Lower leg skin (tissue), 3 donors: ENCODE measurements around the gene DHRS13.

ENCODE experiments used
- CTCF ChIP-seq, 3 donors: fragments of 450-650 bp; IDR thresholded peaks; one replicate each; pipeline ENCODE4 v1.5.1; 2016; ENCODE audit warnings: antibody characterized with exemption in 3 of 3, mild to moderate bottlenecking in 3 of 3, moderate library complexity in 2 of 3
- POLR2A ChIP-seq, 2 donors: fragments of 450-650 bp; IDR thresholded peaks; one replicate each; pipeline ENCODE4 v1.6.1; 2016 to 2017; ENCODE audit warnings: antibody characterized with exemption in 2 of 2, mild to moderate bottlenecking in 1 of 2, moderate library complexity in 1 of 2

- no peak for TF ChIP-seq CTCF (IDR thresholded peaks at IDR 0.05)
- no peak for TF ChIP-seq POLR2A (IDR thresholded peaks at IDR 0.05)
These were observed 48.0 kb upstream of the DHRS13 start for GRCh38 chr17:28950752-28951427.
